HepG2 (cell line): Measurements from ENCODE around the gene UNC5A. TPM values are rescaled to one million over a fixed set of nuclear protein-coding genes. Genes with fewer than 3 reads are reported as not detected.

Experiments used
- ATAC-seq: fragments of 200-7000 bp; cut with Tn5 transposase; 3 replicates; pipeline ENCODE4 v1.9.1; 2020; ENCODE audit warnings: mild to moderate bottlenecking, moderate library complexity
- BruUV-seq: library from RNA; stranded (reverse); fragments of 400-500 nt; replicated peaks from 2 replicates; lab custom pipeline; 2021; lab: Mats Ljungman, UMichigan
- CTCF ChIA-PET: fragments of 300-600 bp; formaldehyde crosslinking; extraction: SDS; loops from one replicate; lab custom pipeline; 2021; ENCODE audit warnings: low total read pairs, inconsistent platforms, low intra/inter-chr PET ratio; lab: Yijun Ruan, JAX
- POLR2A ChIA-PET: fragments of 350-600 bp; sonication (Branson Sonifier 250); formaldehyde crosslinking; loops from one replicate; lab custom pipeline; 2020; ENCODE audit warnings: antibody characterized with exemption, inconsistent platforms; lab: Yijun Ruan, JAX
- DNase-seq: peaks from one replicate; pipeline ENCODE4 v3.0.0-alpha.2; 2015; ENCODE audit warnings: low spot score
- FAIRE-seq: peaks from 3 replicates; lab custom pipeline; 2011; peaks lifted over from hg19 to GRCh38; lab: Jason Lieb, UNC
- H2AFZ ChIP-seq: one replicate; pipeline ENCODE4 v1.6.1; 2011; ENCODE audit warnings: low read length, inconsistent platforms
- H3K27ac ChIP-seq: fragments of 300-600 bp; 3 replicates; pipeline ENCODE4 v1.8.0; 2011; ENCODE audit warnings: mixed run types, mild to moderate bottlenecking, mixed read lengths, low read length, inconsistent platforms; ENCODE audit not compliant: insufficient read depth; ENCODE audit errors: extremely low read length
- H3K27me3 ChIP-seq, 2 experiments: fragments of 200-600 bp in 1 of 2; 2 replicates in 1 of 2; 3 replicates in 1 of 2; pipeline versions ENCODE4 v1.6.0 to v1.8.0; 2011; ENCODE audit warnings: low read length in 2 of 2, mild to moderate bottlenecking in 2 of 2, moderate library complexity in 2 of 2, inconsistent platforms in 1 of 2; ENCODE audit not compliant: insufficient read depth in 2 of 2, control insufficient read depth in 1 of 2
- H3K36me3 ChIP-seq, 2 experiments: fragments of 200-600 bp in 1 of 2; replicated peaks in 1 of 2; 2 replicates in 1 of 2; 3 replicates in 1 of 2; pipeline versions ENCODE4 v1.5.1 to v1.8.0; 2011; ENCODE audit warnings: low read length in 2 of 2, inconsistent platforms in 1 of 2; ENCODE audit not compliant: insufficient read depth in 2 of 2, control insufficient read depth in 1 of 2
- H3K4me1 ChIP-seq: 2 replicates; pipeline ENCODE4 v1.5.1; 2012; ENCODE audit warnings: low read length, inconsistent platforms; ENCODE audit not compliant: insufficient read depth
- H3K4me2 ChIP-seq: 2 replicates; pipeline ENCODE4 v1.6.0; 2011; ENCODE audit warnings: low read depth, low read length, inconsistent platforms
- H3K4me3 ChIP-seq, 3 experiments: fragments of 200-600 bp in 1 of 3; sonication (generic), shearing (Covaris generic) in 1 of 3; replicated peaks in 1 of 3; 2 replicates each; pipeline ENCODE4 v1.5.1; 2011 to 2016; ENCODE audit warnings: low read length in 3 of 3, inconsistent platforms in 2 of 3, low read depth in 2 of 3, mild to moderate bottlenecking in 2 of 3, control low read depth in 1 of 3, mixed read lengths in 1 of 3; ENCODE audit not compliant: insufficient read depth in 1 of 3
- H3K79me2 ChIP-seq: one replicate; pipeline ENCODE4 v1.6.1; 2011; ENCODE audit warnings: low read length, inconsistent platforms; ENCODE audit not compliant: insufficient read depth
- H3K9ac ChIP-seq: 2 replicates; pipeline ENCODE4 v1.6.0; 2011; ENCODE audit warnings: mild to moderate bottlenecking, low read depth, low read length, inconsistent platforms; ENCODE audit not compliant: insufficient read depth
- H3K9me3 ChIP-seq: 2 replicates; pipeline ENCODE4 v1.5.1; 2012; ENCODE audit warnings: mild to moderate bottlenecking, low read length
- H4K20me1 ChIP-seq: 2 replicates; pipeline ENCODE4 v1.6.0; 2011; ENCODE audit warnings: inconsistent platforms, mild to moderate bottlenecking, low read length, moderate library complexity; ENCODE audit not compliant: insufficient read depth
- ERF ChIP-seq: IDR thresholded peaks from 2 replicates; pipeline ENCODE4 v1.6.1; 2018; ENCODE audit warnings: missing biosample characterization, missing genetic modification reagents
- FOSL1 ChIP-seq: sonication (generic); formaldehyde crosslinking; IDR thresholded peaks from 2 replicates; pipeline ENCODE4 v1.9.0; 2021; ENCODE audit warnings: missing genetic modification reagents, borderline replicate concordance
- HNRNPK ChIP-seq: fragments of 200-400 bp; formaldehyde crosslinking; IDR thresholded peaks from 2 replicates; pipeline ENCODE4 v1.6.1; 2018; ENCODE audit warnings: low read length, low read depth, moderate library complexity, mild to moderate bottlenecking; ENCODE audit not compliant: poor library complexity, severe bottlenecking
- IRF2 ChIP-seq: IDR thresholded peaks from 2 replicates; pipeline ENCODE4 v1.6.1; 2018; ENCODE audit warnings: missing genetic modification reagents, missing compliant biosample characterization
- NFYC ChIP-seq: IDR thresholded peaks from 2 replicates; pipeline ENCODE4 v1.6.1; 2016; ENCODE audit warnings: missing genetic modification reagents, missing compliant biosample characterization
- PLRG1 ChIP-seq: fragments of 450-650 bp; conservative IDR thresholded peaks from 2 replicates; pipeline ENCODE4 v1.6.1; 2016
- PRDM4 ChIP-seq: sonication (generic); formaldehyde crosslinking; IDR thresholded peaks from 2 replicates; pipeline ENCODE4 v1.9.0; 2021; ENCODE audit warnings: missing genetic modification reagents, borderline replicate concordance
- RORA ChIP-seq: sonication (generic); formaldehyde crosslinking; IDR thresholded peaks from 2 replicates; pipeline ENCODE4 v1.5.0; 2020; ENCODE audit warnings: mild to moderate bottlenecking, missing genetic modification reagents, moderate library complexity
- SKIL ChIP-seq: sonication (generic); formaldehyde crosslinking; IDR thresholded peaks from 2 replicates; pipeline ENCODE4 v1.8.0; 2022; ENCODE audit warnings: missing genetic modification reagents, mild to moderate bottlenecking, moderate library complexity, borderline replicate concordance
- STAG1 ChIP-seq: sonication (generic); formaldehyde crosslinking; IDR thresholded peaks from 2 replicates; pipeline ENCODE4 v1.4.0; 2020; ENCODE audit warnings: missing genetic modification reagents
- TBP ChIP-seq: sonication (generic); formaldehyde crosslinking; IDR thresholded peaks from 2 replicates; pipeline ENCODE4 v1.5.0; 2020; ENCODE audit warnings: missing genetic modification reagents
- ZNF280B ChIP-seq: sonication (generic); formaldehyde crosslinking; IDR thresholded peaks from 2 replicates; pipeline ENCODE4 v1.5.0; 2020; ENCODE audit warnings: missing genetic modification reagents, mild to moderate bottlenecking, borderline replicate concordance
- ZNF484 ChIP-seq: sonication (generic); formaldehyde crosslinking; IDR thresholded peaks from 2 replicates; pipeline ENCODE4 v1.5.1; 2020; ENCODE audit warnings: mild to moderate bottlenecking, low read depth, missing genetic modification reagents, borderline replicate concordance
- ZNF619 ChIP-seq: sonication (generic); formaldehyde crosslinking; IDR thresholded peaks from 2 replicates; pipeline ENCODE4 v1.4.0; 2020; ENCODE audit warnings: mild to moderate bottlenecking, missing genetic modification reagents
- ZNF709 ChIP-seq: sonication (generic); formaldehyde crosslinking; IDR thresholded peaks from 2 replicates; pipeline ENCODE4 v1.5.0; 2020; ENCODE audit warnings: mild to moderate bottlenecking, missing genetic modification reagents
- ZNF75D ChIP-seq: sonication (generic); formaldehyde crosslinking; IDR thresholded peaks from 2 replicates; pipeline ENCODE4 v1.8.1; 2023; ENCODE audit warnings: missing genetic modification reagents, mild to moderate bottlenecking, borderline replicate concordance
- WGBS: methylation state at CpG from one replicate; pipeline ENCODE4 v1.1.6; 2017; ENCODE audit warnings: low lambda C conversion rate; 5-methylcytosine and 5-hydroxymethylcytosine counted together
- in situ Hi-C: cut with HindIII; loops from 2 replicates; pipeline ENCODE4 v1.10.0; 2017; ENCODE audit warnings: low pct_unique_long_range_greater_than_20kb; ENCODE audit not compliant: extremely low pct_ligation_motif_present
- intact Hi-C: fragments of 100-400 bp; cut with micrococcal nuclease; formaldehyde crosslinking; loops from one replicate; pipeline ENCODE4 v1.10.0; 2022; ENCODE audit not compliant: unreplicated experiment
- polyA plus RNA-seq, 8 experiments: library from polyadenylated mRNA; depleted of rRNA in 3 of 8; stranded (reverse) in 7 of 8; unstranded in 1 of 8; fragments of >200 nt; fragmentation: Illumina TruSeq in 4 of 8; extraction: Trizol in 4 of 8; gene quantifications; 2 replicates each; pipeline versions ENCODE4 v1.2.1 to v1.2.3, GENCODE V29; 2011 to 2016; ENCODE audit warnings: low read depth in 4 of 8, missing spikeins in 1 of 8, mixed read lengths in 1 of 8; ENCODE audit not compliant: insufficient read depth in 1 of 8
- total RNA-seq, 5 experiments: library from RNA; depleted of rRNA; stranded (reverse); fragments of >200 nt; fragmentation: Illumina TruSeq; extraction: Trizol; gene quantifications; 2 replicates each; pipeline ENCODE4 v1.2.3, GENCODE V29; 2016; ENCODE audit warnings: low read depth in 1 of 5
- TF ChIP-seq, protein P1 (sequence below): sonication (generic); formaldehyde crosslinking; IDR thresholded peaks from 2 replicates; pipeline ENCODE4 v1.5.0; 2020; ENCODE audit warnings: mild to moderate bottlenecking, missing genetic modification reagents, moderate library complexity

The UNC5A gene
- total and polyA plus RNA-seq, 2 of the 13 experiments (the other 11 are each of a cell fraction or from before 2014, with no cell fraction given): not detected

DNA sequence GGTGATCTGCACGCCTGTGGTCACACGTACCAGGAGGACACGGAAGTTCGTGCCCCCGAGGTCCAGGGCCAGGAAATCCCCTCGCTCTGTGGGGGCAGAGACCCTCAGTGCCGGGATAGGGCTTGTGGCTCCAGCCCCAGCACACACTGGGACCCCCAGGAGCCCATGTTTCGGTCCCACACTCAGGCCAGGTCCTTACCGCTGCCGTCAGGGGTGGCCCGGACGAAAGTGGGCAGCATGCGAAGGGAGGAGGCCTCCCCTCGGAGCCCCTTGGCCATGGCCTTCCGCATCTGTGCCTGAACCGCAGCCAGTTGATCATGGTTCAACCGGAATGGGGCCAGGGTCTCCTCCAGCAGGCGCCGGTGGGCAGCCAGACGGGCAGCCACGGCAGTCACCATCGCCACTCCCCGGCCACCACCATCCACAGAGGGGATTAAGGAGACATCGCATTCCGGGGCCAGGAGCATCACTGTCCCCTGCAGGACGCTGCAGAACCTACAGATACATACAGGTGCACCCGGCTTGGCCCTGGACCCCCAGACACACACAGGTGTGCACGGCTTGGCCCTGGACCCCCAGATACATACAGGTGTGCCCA, 77.0 kb downstream of the UNC5A start:
- BruUV-seq: no TSS peak
- Histone ChIP-seq H3K27ac (no peak overlapping the region), H3K79me2 (no peaks in the 10 kb centered on the region), H3K4me2 (no peak overlapping the region), H3K36me3 (no peaks in the 10 kb centered on the region), H3K4me1 (no peaks in the 10 kb centered on the region), H2AFZ (no peak overlapping the region), H3K9ac (no peak overlapping the region), H3K27me3 (peaks cover 2 to 49% of the 10 kb centered on the region in 2 experiments), H4K20me1 (no peaks in the 10 kb centered on the region), H3K4me3 (no peak overlapping the region), H3K9me3 (no peaks in the 10 kb centered on the region)
- ATAC-seq (peak; percentile 41), FAIRE-seq (no peak), DNase-seq (no peak)
- WGBS: 37% methylated on average over 6 of the region's 28 CpGs
- intact Hi-C loops: no loop called here
- POLR2A ChIA-PET: no interaction called here
- CTCF ChIA-PET: no interaction called here
- in situ Hi-C loops: no loop called here
- TF ChIP-seq, protein P1, sequence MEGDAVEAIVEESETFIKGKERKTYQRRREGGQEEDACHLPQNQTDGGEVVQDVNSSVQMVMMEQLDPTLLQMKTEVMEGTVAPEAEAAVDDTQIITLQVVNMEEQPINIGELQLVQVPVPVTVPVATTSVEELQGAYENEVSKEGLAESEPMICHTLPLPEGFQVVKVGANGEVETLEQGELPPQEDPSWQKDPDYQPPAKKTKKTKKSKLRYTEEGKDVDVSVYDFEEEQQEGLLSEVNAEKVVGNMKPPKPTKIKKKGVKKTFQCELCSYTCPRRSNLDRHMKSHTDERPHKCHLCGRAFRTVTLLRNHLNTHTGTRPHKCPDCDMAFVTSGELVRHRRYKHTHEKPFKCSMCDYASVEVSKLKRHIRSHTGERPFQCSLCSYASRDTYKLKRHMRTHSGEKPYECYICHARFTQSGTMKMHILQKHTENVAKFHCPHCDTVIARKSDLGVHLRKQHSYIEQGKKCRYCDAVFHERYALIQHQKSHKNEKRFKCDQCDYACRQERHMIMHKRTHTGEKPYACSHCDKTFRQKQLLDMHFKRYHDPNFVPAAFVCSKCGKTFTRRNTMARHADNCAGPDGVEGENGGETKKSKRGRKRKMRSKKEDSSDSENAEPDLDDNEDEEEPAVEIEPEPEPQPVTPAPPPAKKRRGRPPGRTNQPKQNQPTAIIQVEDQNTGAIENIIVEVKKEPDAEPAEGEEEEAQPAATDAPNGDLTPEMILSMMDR (CRISPR knock-in tag): peak; percentile 32
- TF ChIP-seq HNRNPK (no peak), ZNF709 (no peak), ZNF75D (CRISPR knock-in tag) (no peak), ZNF484 (CRISPR knock-in tag) (no peak), NFYC (CRISPR knock-in tag) (no peak), TBP (CRISPR knock-in tag) (no peak), STAG1 (CRISPR knock-in tag) (peak; percentile 26; the same call in 1 of the 2 replicates), RORA (CRISPR knock-in tag) (no peak), FOSL1 (CRISPR knock-in tag) (no peak), ZNF280B (CRISPR knock-in tag) (no peak), PRDM4 (CRISPR knock-in tag) (no peak), ZNF619 (CRISPR knock-in tag) (no peak), ERF (CRISPR knock-in tag) (no peak), IRF2 (CRISPR knock-in tag) (no peak), SKIL (CRISPR knock-in tag) (no peak), PLRG1 (no peak)
